Parathyroid adenoma (tissue), 2 donors: ENCODE data around the gene TUBGCP5.

Experiments
- H2AFZ ChIP-seq: fragments of 300-600 bp; sonication (generic); one replicate; pipeline ENCODE4 v1.7.0; 2017; ENCODE audit warnings: antibody characterized with exemption, mild to moderate bottlenecking
- H3K27ac ChIP-seq: fragments of 300-600 bp; sonication (generic); one replicate; pipeline ENCODE4 v1.7.0; 2017
- H3K27me3 ChIP-seq: fragments of 300-600 bp; sonication (generic); one replicate; pipeline ENCODE4 v1.7.0; 2017; ENCODE audit warnings: low read length; ENCODE audit not compliant: control insufficient read depth, insufficient read depth
- H3K36me3 ChIP-seq: fragments of 300-600 bp; sonication (generic); one replicate; pipeline ENCODE4 v1.7.0; 2017; ENCODE audit warnings: low read length; ENCODE audit not compliant: control insufficient read depth, insufficient read depth
- H3K4me1 ChIP-seq: fragments of 300-600 bp; sonication (generic); one replicate; pipeline ENCODE4 v1.7.0; 2017; ENCODE audit warnings: control low read depth
- H3K4me2 ChIP-seq: fragments of 300-600 bp; sonication (generic); one replicate; pipeline ENCODE4 v1.7.0; 2017; ENCODE audit warnings: low read length
- H3K4me3 ChIP-seq: fragments of 300-600 bp; sonication (generic); one replicate; pipeline ENCODE4 v1.7.0; 2017; ENCODE audit warnings: low read depth, low read length
- H3K79me2 ChIP-seq: fragments of 300-600 bp; sonication (generic); one replicate; pipeline ENCODE4 v1.7.0; 2017; ENCODE audit warnings: control low read depth
- H3K9ac ChIP-seq: fragments of 300-600 bp; sonication (generic); one replicate; pipeline ENCODE4 v1.7.0; 2017; ENCODE audit warnings: mild to moderate bottlenecking
- H3K9me3 ChIP-seq: fragments of 300-600 bp; sonication (generic); one replicate; pipeline ENCODE4 v1.7.0; 2017; ENCODE audit warnings: low read length; ENCODE audit not compliant: control insufficient read depth
- CTCF ChIP-seq: fragments of 300-600 bp; sonication (generic); IDR thresholded peaks from one replicate; pipeline ENCODE4 v1.7.0; 2017; ENCODE audit warnings: antibody characterized with exemption, mild to moderate bottlenecking
- donor health status: primary hyperparathyroidism.

The TUBGCP5 gene

GRCh38 chr15:22958487-22959280 lies 80.7 kb downstream of the TUBGCP5 start:
- no peak overlapping the region for H2AFZ ChIP-seq
- H3K79me2 ChIP-seq = peaks cover 35% of the 10 kb centered on the region
- TF ChIP-seq CTCF = no peak
- H3K4me3 ChIP-seq = no peak overlapping the region
- no peaks in the 10 kb centered on the region for H3K27me3 ChIP-seq
- H3K9me3 ChIP-seq = no peaks in the 10 kb centered on the region
- no peaks in the 10 kb centered on the region for H3K36me3 ChIP-seq
- H3K4me1 ChIP-seq = no peaks in the 10 kb centered on the region
- no peak overlapping the region for H3K9ac ChIP-seq
- H3K4me2 ChIP-seq = no peak overlapping the region
- H3K27ac ChIP-seq = no peak overlapping the region

- H3K4me3 ChIP-seq = no peak overlapping the region
- no peak for TF ChIP-seq CTCF
- H3K27me3 ChIP-seq = no peaks in the 10 kb centered on the region
- peaks cover 34% of the 10 kb centered on the region for H3K79me2 ChIP-seq
- no peak overlapping the region for H3K4me2 ChIP-seq
- no peaks in the 10 kb centered on the region for H3K36me3 ChIP-seq
- H3K9me3 ChIP-seq = no peaks in the 10 kb centered on the region
- no peaks in the 10 kb centered on the region for H3K4me1 ChIP-seq
- H3K27ac ChIP-seq = no peak overlapping the region
- H3K9ac ChIP-seq = no peak overlapping the region
- H2AFZ ChIP-seq = no peak overlapping the region
Measured at GRCh38 chr15:22956978-22957260, 82.5 kb downstream of the TUBGCP5 start.

- Histone ChIP-seq H3K4me1 (no peaks in the 10 kb centered on the region), H3K4me3 (no peak overlapping the region), H3K36me3 (no peaks in the 10 kb centered on the region), H3K9ac (no peak overlapping the region), H3K27me3 (no peaks in the 10 kb centered on the region), H3K27ac (no peak overlapping the region), H3K79me2 (peaks cover 36% of the 10 kb centered on the region), H3K9me3 (no peaks in the 10 kb centered on the region), H2AFZ (no peak overlapping the region), H3K4me2 (no peak overlapping the region)
- no peak for TF ChIP-seq CTCF
Measured at GRCh38 chr15:22956257-22956977, 83.0 kb downstream of the TUBGCP5 start.

- Histone ChIP-seq H3K79me2 (peaks cover 43% of the 10 kb centered on the region), H3K4me2 (no peak overlapping the region), H3K4me1 (no peaks in the 10 kb centered on the region), H3K27me3 (no peaks in the 10 kb centered on the region), H2AFZ (no peak overlapping the region), H3K4me3 (no peak overlapping the region), H3K9me3 (no peaks in the 10 kb centered on the region), H3K27ac (no peak overlapping the region), H3K36me3 (no peaks in the 10 kb centered on the region), H3K9ac (no peak overlapping the region)
- TF ChIP-seq CTCF = no peak
Measured at GRCh38 chr15:22955544-22956119, 83.7 kb downstream of the TUBGCP5 start.
